Measurements from ENCODE around the gene TBCB. TPM values are rescaled to one million over a fixed set of nuclear protein-coding genes. Genes with fewer than 3 reads are reported as not detected.
A peak's percentile ranks its signal among the peaks of the same experiment; 100 is the strongest.
"Not testable (repeated sequence)": the region's sequence is repeated elsewhere in the genome, so short reads cannot be mapped to it uniquely, and the experiment has no call there.

The TBCB gene
- polyA plus RNA-seq, 2 of the 4 experiments (the other 2 are of a cell fraction) = 395 to 397 TPM

DNA sequence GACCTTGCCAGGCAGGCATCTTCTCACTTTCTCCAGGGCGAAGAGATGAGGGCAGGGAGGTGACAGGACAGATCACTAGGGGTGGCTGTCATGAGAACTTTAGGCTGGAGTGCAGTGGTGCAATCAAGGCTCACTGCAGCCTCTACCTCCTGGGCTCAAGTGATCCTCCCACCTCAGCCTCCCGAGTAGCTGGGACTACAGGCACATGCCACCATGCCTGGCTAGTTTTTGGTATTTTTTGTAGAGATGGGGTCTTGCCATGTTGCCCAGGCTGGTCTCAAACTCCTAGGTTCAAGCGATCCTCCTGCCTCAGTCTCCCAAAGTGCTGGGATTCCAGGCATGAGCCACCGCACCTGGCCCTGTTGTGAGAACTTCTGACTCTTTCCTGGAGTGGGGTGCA is 19.6 kb downstream of the TBCB start:
- H3K9me3 ChIP-seq; H3K4me3 ChIP-seq; FAIRE-seq; ATAC-seq; DNase-seq (ENCODE audit: low read depth in 1 of 2, low spot score in 1 of 2); H3K4me2 ChIP-seq: not testable (repeated sequence)
- Histone ChIP-seq H3K4me1 (peaks cover 46% of the 10 kb centered on the region), H3K27ac (peak overlapping the region in 1 of 2 experiments; percentile 93; a peak in 4 of 6 replicates)
- CTCF ChIA-PET = interaction anchor here (0.6 to 6.7 kb wide), 5 partner anchors 10 to 1716 kb away, joined by 3 to 75 read pairs (median 4); no protein-coding TSS in a partner anchor
- WGBS (ENCODE audit: missing lambda C conversion rate) = 92% methylated on average over 4 of the region's 4 CpGs
- POLR2A ChIA-PET = interaction anchor here (0.5 to 0.6 kb wide), 2 partner anchors 20 to 77 kb away, joined by 3 read pairs; partner anchors contain the start of genes POLR2I and TBCB

DNA sequence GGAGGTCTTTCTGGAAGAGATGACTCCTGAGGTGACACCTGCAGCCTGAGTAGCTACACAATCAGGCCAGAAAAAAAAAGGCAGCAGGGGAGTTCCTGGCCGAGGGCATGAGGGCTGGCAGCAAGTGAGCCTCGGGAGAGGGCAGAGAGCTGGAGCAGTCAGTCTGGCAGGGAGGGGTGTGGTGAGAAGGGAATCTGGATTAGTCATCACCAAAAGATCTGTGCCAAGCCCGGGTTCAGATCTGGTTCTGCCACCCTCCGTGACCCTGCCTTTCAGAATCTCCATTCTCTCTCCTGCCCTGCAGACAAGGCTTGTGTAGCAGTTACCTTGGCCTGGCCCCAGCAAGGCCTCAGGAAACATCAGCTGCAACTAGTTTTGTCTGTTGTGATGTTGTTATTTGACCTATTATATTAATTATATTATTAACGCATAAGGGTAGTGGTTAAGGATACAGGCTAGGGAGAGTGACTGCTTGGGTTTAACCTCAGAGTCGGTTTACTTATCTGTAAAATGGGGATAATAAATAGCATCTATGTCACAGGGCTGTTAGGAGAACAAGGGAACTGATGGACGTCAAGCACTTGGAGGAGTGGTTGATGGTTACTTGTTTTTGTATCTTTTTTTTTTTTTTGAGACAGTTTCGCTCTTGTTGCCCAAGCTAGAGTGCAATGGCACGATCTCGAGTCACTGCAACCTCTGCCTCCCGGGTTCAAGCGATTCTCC is 21.9 kb downstream of the TBCB start:
- FAIRE-seq (peak; percentile 98), ATAC-seq (peak; percentile 33 to 44), DNase-seq (ENCODE audit: low read depth in 1 of 2, low spot score in 1 of 2) (peak; percentile 95 to 96)
- peak overlapping the region; percentile 26; the same call in 1 of the 3 replicates for H3K4me3 ChIP-seq
- CTCF ChIA-PET = interaction anchor here (0.7 to 6.7 kb wide), 10 partner anchors 9 to 256 kb away, joined by 3 to 81 read pairs (median 4); no protein-coding TSS in a partner anchor
- TF ChIP-seq TFCP2L1 (CRISPR knock-in tag; IDR thresholded peaks at IDR 0.05) (no peak), CBX8 (IDR thresholded peaks at IDR 0.05) (no peak), FOSL2 (IDR thresholded peaks at IDR 0.05) (0 out of 2 replicates have a peak, but pooled peaks have one; percentile 54), FOSL2 (CRISPR knock-in tag; IDR thresholded peaks at IDR 0.05) (peak; percentile 92), HOXA7 (CRISPR knock-in tag; IDR thresholded peaks at IDR 0.05) (no peak), POLR2AphosphoS2 (conservative IDR thresholded peaks at IDR 0.05; ENCODE audit: low read length) (no peak), EHMT2 (IDR thresholded peaks at IDR 0.05; ENCODE audit: low read depth) (no peak), RCOR1 (IDR thresholded peaks at IDR 0.05; ENCODE audit: low read depth, low read length) (no peak), RARB (CRISPR knock-in tag; IDR thresholded peaks at IDR 0.05) (peak; percentile 71; the same call in 1 of the 2 replicates), HDAC2 (IDR thresholded peaks at IDR 0.05) (peak; percentile 59; the same call in 1 of the 2 replicates), EP300 (IDR thresholded peaks at IDR 0.05) (no peak), CBX2 (IDR thresholded peaks at IDR 0.05; ENCODE audit: borderline replicate concordance, low read depth) (no peak), RAD21 (conservative IDR thresholded peaks at IDR 0.05 in 1 of 2, IDR thresholded peaks at IDR 0.05 in 1 of 2) (no peak; a peak in 1 of 5 replicates), JUN (IDR thresholded peaks at IDR 0.05) (peak; percentile 39 to 61; a peak in 2 of 5 replicates), HEYL (CRISPR knock-in tag; IDR thresholded peaks at IDR 0.05) (no peak), TP53 (CRISPR knock-in tag; IDR thresholded peaks at IDR 0.05) (no peak), ZNF302 (CRISPR knock-in tag; IDR thresholded peaks at IDR 0.05) (peak; percentile 10; the same call in 1 of the 2 replicates), POLR2A (IDR thresholded peaks at IDR 0.05; ENCODE audit: low read length) (peak; percentile 29; the same call in 1 of the 2 replicates), MAZ (IDR thresholded peaks at IDR 0.05; ENCODE audit: borderline replicate concordance, low read depth, low read length) (no peak), JUNB (IDR thresholded peaks at IDR 0.05) (peak; percentile 43; the same call in 1 of the 2 replicates)
- TF ChIP-seq, protein P1, sequence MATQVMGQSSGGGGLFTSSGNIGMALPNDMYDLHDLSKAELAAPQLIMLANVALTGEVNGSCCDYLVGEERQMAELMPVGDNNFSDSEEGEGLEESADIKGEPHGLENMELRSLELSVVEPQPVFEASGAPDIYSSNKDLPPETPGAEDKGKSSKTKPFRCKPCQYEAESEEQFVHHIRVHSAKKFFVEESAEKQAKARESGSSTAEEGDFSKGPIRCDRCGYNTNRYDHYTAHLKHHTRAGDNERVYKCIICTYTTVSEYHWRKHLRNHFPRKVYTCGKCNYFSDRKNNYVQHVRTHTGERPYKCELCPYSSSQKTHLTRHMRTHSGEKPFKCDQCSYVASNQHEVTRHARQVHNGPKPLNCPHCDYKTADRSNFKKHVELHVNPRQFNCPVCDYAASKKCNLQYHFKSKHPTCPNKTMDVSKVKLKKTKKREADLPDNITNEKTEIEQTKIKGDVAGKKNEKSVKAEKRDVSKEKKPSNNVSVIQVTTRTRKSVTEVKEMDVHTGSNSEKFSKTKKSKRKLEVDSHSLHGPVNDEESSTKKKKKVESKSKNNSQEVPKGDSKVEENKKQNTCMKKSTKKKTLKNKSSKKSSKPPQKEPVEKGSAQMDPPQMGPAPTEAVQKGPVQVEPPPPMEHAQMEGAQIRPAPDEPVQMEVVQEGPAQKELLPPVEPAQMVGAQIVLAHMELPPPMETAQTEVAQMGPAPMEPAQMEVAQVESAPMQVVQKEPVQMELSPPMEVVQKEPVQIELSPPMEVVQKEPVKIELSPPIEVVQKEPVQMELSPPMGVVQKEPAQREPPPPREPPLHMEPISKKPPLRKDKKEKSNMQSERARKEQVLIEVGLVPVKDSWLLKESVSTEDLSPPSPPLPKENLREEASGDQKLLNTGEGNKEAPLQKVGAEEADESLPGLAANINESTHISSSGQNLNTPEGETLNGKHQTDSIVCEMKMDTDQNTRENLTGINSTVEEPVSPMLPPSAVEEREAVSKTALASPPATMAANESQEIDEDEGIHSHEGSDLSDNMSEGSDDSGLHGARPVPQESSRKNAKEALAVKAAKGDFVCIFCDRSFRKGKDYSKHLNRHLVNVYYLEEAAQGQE (IDR thresholded peaks at IDR 0.05) = no peak
- TF ChIP-seq, protein P2, sequence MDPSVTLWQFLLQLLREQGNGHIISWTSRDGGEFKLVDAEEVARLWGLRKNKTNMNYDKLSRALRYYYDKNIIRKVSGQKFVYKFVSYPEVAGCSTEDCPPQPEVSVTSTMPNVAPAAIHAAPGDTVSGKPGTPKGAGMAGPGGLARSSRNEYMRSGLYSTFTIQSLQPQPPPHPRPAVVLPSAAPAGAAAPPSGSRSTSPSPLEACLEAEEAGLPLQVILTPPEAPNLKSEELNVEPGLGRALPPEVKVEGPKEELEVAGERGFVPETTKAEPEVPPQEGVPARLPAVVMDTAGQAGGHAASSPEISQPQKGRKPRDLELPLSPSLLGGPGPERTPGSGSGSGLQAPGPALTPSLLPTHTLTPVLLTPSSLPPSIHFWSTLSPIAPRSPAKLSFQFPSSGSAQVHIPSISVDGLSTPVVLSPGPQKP (IDR thresholded peaks at IDR 0.05; ENCODE audit: low read depth, low read length) = no peak
- TF ChIP-seq, protein P3, sequence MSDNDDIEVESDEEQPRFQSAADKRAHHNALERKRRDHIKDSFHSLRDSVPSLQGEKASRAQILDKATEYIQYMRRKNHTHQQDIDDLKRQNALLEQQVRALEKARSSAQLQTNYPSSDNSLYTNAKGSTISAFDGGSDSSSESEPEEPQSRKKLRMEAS (IDR thresholded peaks at IDR 0.05) = peak; percentile 83
- H3K4me1 ChIP-seq = peaks cover 50% of the 10 kb centered on the region
- 57% methylated on average over 12 of the region's 12 CpGs for WGBS (ENCODE audit: missing lambda C conversion rate)
- H3K4me2 ChIP-seq = peak overlapping the region; percentile 89
- POLR2A ChIA-PET = interaction anchor here (0.6 to 2.6 kb wide), 7 partner anchors 8 to 114 kb away, joined by 3 to 32 read pairs (median 7); partner anchors contain the start of genes POLR2I, TBCB, THAP8 and ZNF146
- H3K9me3 ChIP-seq = no peaks in the 10 kb centered on the region
- H3K27ac ChIP-seq = peak overlapping the region; percentile 80 to 93

All from A549 (cell line).